Measurements from ENCODE around the gene SRCIN1.
"Not testable (repeated sequence)": the region's sequence is repeated elsewhere in the genome, so short reads cannot be mapped to it uniquely, and the experiment has no call there.

Gene SRCIN1, protein sequence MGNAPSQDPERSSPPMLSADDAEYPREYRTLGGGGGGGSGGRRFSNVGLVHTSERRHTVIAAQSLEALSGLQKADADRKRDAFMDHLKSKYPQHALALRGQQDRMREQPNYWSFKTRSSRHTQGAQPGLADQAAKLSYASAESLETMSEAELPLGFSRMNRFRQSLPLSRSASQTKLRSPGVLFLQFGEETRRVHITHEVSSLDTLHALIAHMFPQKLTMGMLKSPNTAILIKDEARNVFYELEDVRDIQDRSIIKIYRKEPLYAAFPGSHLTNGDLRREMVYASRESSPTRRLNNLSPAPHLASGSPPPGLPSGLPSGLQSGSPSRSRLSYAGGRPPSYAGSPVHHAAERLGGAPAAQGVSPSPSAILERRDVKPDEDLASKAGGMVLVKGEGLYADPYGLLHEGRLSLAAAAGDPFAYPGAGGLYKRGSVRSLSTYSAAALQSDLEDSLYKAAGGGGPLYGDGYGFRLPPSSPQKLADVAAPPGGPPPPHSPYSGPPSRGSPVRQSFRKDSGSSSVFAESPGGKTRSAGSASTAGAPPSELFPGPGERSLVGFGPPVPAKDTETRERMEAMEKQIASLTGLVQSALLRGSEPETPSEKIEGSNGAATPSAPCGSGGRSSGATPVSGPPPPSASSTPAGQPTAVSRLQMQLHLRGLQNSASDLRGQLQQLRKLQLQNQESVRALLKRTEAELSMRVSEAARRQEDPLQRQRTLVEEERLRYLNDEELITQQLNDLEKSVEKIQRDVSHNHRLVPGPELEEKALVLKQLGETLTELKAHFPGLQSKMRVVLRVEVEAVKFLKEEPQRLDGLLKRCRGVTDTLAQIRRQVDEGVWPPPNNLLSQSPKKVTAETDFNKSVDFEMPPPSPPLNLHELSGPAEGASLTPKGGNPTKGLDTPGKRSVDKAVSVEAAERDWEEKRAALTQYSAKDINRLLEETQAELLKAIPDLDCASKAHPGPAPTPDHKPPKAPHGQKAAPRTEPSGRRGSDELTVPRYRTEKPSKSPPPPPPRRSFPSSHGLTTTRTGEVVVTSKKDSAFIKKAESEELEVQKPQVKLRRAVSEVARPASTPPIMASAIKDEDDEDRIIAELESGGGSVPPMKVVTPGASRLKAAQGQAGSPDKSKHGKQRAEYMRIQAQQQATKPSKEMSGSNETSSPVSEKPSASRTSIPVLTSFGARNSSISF
- total RNA-seq = 0 to 0.42 reads per million in 2 donors

DNA sequence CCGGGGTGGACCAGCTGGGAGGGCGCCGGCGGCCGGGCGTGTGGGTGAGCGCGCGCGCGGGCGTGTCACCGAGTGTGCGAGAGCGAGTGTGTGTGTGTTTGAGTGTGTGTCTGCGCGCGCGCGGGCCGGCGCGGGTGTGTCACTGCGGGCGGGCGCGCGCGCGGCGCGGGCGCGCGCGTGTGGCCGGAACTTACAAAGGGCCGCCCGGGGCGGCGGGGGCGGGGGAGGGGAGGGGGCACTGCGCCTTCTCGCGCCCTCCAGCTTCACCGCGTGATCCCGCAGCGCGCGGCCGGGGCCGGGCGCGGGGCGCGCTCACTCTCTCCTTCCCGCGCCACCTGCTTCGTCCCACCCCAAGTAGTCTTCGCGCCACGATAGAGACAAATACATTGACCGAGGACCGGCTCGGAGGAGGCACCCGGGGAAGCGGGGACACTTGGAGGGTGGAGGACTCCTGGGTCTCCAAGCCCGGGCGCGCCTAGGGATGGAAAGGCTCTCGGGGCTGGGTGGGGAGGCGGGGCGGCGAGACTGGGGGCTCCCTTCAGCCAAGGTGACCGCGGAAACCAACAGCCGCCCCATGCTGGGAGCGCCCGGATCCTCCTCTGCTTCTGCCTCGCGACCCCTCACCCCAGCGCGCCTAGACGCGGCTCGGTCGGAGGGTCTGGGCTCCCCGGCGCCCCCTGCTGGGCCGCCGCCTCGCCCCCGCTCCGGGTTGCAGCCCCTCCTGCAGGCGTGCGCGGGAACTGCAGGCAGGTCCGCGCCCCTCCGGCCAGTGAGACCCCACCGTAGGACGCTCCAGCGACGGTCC is at the start of gene SRCIN1:
Gene SRCIN1 (minus strand): TSS at position 112 of the 805 bp plus-strand sequence. CDS start 247 bp downstream, outside the sequence.
- DNase-seq = no peak

DNA sequence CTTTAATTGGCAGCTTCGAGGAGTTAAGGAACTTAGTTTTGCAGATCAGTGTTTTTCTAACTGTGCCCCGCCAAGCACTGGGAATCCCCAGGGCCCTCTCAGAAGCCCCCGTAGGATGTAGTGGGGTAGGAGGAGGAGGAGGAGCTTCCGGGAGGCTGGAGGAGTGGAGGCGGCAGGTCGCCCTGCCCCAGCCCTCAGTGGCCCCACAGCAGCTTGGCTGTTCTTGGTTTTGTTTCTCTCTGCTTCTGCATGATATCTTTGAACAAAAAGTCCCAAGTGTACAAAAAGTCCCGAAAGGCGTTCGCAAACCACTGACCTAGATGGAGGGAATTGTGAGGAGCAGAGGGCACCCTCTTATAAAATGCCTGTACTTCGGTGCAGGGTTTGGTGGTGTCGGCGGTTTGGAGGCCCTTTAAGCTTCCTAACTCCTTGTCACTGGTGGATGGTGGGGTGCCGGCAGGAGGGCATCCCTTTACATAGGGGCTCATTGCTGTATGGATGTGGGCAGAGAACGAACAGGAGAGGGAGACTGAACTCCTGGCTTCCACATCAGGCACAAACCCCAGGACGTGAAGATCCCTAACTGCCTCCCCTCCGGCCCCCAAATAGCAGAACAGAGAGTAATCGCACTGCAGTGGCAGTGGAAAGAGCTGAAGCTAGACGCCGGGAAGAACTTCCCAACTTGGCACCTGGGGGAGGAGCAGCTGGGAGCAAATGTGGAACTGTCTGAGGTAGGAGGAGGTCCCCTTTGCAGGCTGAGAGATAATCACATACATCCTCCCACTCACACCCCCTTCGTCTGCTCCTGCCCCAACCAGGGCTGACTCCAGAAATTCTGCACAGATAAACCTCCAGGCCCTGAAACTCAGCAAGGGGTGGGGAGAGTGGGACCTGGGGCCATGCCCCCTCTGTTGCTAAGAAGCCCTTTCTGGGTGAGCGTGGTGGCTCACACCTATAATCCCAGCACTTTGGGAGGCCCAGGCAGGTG is 49.0 kb upstream of the SRCIN1 start:
- no peak for DNase-seq

DNA sequence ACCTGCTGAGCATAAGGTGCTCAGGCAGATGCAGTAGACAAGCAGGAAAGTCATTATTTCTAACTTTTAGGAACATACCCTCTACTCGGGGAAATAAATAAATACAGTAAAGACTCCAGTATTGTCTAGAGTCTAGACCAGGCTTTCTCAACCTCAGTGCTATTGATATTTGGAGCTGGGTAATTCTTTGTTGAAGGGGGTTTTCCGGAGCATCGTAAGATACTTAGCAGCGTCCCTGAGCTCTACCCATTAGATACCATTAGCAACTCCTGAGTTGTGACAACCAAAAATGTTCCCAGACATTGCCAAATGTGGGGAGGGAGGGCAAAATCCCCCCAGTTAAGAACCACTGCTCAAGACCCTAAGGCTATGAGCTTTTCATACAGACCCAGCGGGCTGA is 47.9 kb upstream of the SRCIN1 start:
- DNase-seq = no peak

DNA sequence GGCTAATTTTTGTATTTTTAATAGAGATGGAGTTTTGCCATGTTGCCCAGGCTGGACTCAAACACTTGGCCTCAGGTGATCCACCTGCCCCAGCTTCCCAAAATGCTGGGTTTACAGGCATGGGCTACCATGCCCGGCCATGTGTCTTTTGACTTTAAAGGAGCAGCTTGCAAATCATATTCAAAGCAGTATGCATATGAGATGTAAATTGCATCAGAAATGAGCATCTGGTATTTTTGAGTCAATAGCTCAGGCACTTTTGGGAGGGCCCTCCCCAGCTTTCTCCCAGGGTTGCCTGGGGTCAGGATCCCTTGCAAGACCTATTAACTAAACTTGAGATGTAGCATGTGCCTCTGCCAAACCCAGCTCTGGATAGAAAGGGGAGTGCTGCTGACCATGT is 47.5 kb upstream of the SRCIN1 start:
- DNase-seq = no peak

DNA sequence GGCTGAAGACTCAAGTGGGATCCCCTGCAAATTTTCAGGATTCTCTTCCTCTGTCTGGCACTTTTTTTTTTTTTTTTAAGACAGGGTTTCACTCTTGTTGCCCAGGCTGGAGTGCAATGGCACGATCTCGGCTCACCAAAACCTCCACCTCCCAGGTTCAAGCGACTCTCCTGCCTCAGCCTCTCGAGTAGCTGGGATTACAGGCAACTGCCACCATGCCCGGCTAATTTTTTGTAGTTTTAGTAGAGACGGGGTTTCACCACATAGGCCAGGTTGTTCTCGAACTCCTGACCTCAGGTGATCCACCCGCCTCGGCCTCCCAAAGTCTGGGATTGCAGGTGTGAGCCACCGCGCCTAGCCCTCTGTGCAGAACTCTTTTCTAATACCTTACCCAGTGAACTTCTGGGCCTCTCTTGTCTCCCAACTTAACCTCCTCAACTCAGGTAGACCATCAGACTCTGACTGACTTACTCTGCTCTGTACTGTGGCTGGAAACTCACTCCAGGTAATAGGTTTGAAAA is 45.0 kb upstream of the SRCIN1 start:
- DNase-seq = not testable (repeated sequence)

DNA sequence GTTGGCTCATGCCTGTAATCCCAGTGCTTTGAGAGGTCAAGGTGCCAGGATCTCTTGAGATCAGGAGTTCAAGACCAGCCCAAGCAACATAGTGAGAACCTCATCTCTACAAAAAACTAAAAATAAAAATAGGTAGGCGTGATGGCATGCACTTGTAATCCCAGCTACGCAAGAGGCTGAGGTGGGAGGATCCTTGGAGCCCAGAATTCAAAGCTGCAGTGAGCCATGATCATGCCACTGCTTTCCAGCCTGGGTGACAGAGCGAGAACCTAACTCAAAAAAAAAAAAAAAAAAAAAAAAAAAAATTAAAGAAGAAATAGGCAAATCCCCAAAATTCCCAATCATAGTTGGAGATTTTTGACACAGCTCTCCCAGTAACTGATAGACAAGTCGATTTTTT is 32.2 kb upstream of the SRCIN1 start:
- no peak for DNase-seq

DNA sequence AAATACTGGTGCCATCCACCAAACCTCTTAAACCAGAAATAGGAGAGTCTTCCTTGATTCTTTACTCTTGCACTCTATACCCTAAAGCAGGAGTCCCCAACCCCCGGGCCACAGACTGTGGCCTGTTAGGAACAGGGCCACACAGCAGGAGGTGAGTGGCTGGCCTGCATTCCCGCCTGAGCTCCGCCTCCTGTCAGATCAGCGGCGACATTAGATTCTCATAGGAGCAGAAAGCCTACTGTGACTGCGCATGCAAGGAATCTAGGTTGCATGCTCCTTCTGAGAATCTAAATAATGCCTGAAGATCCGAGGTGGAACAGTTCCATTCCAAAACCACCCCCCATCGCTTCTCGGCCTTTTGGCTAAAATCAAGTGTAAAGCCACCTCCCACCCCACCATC is 30.3 kb upstream of the SRCIN1 start:
- DNase-seq = no peak

DNA sequence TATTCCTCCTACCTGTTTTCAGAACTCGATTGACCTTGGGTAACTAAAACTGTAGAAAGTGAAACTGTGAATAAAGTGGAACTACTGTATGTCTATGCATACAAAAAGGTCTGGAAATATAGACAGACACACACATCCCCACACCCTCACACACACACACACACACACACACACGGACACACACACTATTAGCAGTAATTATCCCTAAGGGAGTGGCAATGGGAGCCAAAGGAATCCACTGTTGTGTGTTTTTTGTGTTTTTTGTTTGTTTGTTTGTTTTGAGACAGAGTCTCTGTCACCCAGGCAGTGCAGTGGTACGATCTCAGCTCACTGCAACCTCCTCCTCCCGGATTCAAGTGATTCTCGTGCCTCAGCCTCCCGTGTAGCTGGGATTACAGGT is 26.6 kb upstream of the SRCIN1 start:
- no peak for DNase-seq

DNA sequence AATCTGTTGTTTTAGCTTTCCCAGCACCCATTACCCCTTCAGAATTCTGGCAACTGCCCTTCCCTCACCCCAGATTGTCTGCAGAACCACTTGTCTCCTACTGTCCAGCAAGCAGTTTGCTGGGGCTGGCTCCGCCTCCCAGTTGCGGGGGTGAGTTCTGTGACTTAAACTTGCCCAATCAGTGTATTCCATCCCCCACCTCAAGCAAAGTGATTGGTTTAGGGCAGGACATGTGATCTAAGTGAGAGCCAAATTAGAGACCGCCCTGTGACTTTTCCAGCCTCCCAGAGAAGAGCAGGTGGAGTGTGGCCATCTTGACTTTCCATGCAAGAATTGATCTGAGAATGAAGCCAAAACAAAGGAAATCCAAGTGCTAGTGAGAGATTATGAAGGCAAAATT is 22.7 kb upstream of the SRCIN1 start:
- no peak for DNase-seq

DNA sequence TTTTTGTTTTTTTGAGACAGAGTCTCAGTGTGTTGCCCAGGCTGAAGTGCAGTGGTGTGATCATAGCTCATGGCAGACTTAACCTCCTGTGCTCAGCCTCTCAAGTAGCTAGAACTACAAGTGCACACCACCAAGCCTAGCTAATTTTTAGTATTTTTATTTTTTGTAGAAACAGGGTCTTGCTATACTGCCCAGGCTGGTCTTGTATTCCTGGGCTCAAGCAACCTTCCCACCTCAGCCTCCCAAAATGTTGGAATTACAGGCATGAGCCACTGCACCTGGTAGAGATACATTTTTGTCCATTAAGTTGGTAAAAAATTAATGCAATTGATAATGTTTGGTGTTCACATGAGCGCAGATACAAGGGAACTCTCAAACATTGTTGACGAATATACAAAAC is 22.2 kb upstream of the SRCIN1 start:
- no peak for DNase-seq

DNA sequence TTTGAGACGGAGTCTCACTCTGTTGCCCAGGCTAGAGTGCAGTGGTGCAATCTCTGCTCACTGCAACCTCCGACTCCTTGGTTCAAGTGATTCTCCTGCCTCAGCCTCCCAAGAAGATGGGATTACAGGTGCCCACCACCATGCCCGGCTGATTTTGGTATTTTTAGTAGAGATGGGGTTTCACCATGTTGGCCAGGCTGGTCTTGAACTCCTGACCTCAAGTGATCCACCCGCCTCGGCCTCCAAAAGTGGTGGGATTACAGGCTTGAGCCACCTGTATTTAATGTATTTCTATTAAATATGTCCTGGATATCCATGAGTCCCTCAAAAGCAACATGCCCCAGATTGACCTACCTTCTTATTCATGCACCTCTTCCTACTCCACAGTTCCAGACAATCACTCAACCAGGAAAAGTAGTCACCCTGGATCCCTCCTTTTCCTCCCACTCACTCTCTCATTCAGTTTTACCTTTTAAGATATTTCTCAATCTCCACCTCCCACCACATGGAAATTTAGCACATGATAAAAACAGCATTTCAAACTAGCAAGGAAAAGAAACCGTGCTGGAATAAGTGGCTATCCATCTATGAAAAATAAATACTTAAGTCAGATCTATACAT is 21.0 kb upstream of the SRCIN1 start:
- DNase-seq = not testable (repeated sequence)

DNA sequence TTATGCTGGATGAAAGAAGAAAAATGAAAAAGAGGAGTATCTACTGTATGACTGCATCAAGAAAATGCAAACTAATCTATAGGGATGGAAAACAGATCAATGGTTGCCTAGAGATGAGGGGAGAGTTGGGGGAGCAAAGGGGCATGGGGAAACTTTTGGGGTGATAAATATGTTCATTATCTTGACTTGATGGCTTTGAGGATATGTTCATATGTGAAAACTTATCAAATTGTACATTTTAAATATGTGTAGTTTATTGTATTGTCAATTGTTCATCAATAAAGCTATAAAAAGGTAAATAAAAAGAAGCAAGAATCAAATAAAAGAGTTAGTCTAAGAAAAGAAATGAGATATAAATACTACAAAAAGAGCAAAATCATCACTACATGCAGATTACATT is 19.7 kb upstream of the SRCIN1 start:
- DNase-seq = no peak

DNA sequence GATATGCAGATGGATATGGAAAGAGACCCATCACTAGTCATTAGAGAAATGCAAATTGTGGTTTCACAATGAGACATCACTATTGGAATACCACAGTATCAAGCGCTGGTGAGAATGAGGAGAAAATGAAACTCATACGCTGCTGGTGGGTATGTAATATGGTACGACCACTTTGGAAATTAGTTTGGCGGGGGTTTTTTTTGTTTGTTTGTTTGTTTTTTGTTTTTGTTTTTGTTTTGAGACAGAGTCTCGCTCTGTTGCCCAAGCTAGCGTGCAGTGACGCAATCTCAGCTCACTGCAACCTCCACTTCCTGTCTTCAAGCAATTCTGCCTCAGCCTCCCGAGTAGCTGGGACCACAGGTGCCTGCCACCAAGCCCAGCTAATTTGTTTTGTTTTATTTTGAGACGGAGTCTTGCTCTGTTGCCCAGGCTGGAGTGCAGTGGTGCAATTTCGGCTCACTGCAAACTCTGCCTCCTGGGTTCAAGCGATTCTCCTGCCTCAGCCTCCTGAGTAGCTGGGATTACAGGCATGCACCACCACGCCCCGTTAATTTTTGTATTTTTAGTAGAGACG is 19.1 kb upstream of the SRCIN1 start:
- not testable (repeated sequence) for DNase-seq

DNA sequence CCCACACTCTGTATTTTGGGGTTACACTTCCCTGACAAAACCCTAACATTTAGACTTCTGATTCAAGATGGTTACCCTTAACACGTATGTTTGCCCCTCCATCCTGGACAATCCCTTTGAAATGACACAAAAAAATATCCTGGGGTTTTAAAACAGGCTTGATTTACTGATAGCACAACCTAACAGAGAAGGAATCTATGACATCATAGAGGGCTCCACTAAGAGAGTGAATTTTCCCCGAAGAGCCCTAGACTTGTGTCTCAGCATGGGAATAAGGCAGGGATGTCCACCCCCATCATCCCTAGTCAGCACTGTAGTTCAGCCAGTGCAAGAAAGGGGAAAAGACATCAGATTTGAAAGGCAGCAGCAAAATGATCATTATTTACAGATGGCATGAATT is 15.8 kb upstream of the SRCIN1 start:
- no peak for DNase-seq

DNA sequence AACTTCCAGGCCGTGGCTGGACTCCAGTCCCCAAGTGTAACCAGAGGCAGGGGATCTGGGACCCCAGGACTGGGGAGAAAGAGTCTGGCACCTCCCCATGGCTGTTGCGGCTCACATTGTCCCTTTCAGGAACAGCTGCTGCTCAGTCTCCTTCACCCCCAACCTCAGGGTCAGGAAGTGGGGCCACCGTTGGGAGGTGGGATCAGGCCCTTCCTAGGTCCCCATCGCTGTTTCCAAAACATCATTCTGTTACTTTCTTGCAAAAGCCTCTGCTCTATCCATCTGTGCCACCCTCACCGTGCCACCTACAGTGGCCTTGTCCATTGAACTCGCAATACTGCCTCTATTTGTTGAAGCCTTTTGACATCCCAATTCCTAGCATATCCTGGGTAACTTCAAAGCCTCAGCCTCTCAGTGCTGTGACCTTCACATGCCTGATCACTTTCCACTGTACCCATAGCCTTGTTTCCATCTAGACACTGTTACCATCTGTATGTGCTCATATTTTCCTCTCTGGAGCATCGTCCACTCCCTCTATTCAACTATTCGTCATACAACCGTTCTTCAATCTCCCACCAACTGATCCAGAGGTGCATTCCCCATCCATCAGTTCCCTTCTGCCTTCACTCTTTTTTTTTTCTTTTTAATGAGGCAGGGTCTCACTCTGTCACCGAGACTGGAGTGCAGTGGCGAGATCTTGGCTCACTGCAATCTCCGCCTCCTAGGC is 15.0 kb upstream of the SRCIN1 start:
- DNase-seq = no peak

DNA sequence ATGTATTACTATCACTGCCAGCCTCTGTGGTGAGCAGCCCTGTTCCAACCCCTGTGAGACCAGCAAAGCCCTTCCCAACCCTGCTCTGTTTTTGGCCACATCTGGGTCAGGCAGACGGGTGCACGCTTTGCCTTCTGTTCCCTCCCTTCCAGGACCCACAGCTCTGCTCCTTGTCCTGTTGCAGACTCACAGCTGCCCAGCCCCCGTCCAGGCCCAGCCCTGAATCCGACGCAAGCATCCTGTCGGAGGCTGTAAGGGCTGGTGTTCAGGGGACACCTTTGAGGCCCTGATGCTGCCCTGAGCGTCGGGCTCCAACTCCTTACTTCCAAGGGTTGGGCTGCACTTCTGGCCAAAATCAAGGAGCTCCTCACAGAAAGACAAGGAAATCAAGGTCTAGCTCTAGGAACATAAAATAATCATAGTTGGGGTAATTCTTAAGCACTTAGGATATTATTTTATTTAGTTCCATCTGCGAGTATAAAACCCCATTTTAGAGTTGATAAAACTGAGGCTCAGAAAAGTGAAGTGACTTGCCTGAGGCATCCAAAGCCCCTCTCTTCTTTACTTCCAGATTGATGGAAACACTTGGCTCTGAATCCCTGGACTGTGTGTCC is 14.3 kb upstream of the SRCIN1 start:
- no peak for DNase-seq

DNA sequence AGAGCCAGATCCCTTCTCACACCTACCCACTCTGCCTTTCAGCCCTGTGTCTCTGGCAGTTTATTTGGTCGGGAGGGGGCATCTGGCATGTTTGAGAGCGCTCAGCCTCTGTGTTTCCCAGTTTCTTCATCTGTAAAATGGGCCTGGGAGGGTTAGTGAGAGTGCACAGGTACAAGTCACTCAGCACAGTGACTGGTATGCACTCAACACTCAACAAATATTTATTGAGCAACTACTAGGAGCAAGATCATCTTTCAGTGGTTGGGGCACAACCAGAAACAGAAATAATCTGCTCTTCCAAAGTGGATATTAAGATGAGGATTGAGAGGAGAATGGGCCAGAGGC is 13.7 kb upstream of the SRCIN1 start:
- DNase-seq = no peak

DNA sequence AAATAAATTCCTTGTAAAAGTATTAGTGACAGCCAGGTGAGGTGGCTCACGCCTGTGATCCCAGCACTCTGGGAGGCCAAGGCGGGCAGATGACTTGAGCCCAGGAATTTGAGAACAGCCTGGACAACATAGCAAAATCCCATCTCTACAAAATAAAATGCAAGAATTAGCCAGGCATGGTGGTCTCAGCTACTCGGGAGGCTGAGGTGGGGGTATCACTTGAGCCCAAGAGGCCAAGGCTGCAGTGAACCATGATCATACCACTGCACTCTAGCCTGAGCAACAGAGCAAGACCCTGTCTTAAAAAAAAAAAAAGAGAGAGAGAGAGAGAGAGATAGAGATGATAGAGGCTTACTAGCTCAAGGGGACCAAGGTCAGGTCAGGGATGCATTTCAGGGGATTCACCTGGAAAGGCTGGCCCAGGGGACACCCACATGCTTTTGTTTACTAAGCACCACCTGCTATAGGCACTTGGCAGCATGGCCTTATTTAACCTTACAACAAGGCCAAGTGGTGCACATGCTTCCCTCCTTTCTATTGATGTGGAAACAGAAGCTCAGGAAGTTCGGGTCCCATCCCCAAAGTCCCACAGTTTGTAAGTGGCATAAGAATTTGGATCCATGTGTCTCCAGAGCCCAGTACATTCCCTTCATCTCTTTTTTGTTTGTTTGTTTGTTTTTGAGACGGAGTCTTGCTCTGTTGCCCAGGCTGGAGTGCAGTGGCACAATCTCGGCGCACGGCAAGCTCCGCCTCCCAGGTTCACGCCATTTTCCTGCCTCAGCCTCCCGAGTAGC is 12.4 kb upstream of the SRCIN1 start:
- no peak for DNase-seq

Data from T-helper 9 cell (primary cell).